ENCODE results near the gene MKRN1. TPM values are rescaled to one million over a fixed set of nuclear protein-coding genes. Genes with fewer than 3 reads are reported as not detected.
"Not testable (repeated sequence)": the region's sequence is repeated elsewhere in the genome, so short reads cannot be mapped to it uniquely, and the experiment has no call there.

Gene MKRN1
- total RNA-seq, 1 experiment from 2014 or later: 87.9 TPM

DNA sequence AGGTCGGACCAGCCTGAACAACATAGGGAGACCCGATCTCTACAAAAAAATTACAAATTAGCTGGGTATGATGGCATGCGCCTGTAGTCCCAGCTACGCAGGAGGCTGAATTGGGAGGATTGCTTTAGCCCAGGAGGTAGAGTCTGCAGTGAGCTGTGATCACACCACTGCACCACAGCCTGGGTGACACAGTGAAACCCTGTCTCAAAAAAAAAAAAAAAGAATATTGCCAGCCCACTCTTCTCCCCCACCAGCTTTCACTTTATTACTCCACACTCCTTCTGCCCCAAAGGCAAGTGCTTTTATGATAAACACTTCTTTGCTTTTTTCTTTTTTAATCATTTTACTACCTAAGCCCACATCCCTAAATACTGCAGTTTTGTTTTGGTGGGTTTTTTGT, 60.7 kb downstream of the MKRN1 start:
- H3K27me3 ChIP-seq (ENCODE audit: control insufficient read depth, insufficient read depth, low read length): no peaks in the 10 kb centered on the region
- H3K9me3 ChIP-seq (ENCODE audit: control insufficient read depth, insufficient read depth, low read depth, low read length): no peaks in the 10 kb centered on the region
- BruUV-seq (replicated peaks): no TSS peak
- intact Hi-C loops (cut with micrococcal nuclease; ENCODE audit: unreplicated experiment): no loop called here
- H3K36me3 ChIP-seq (ENCODE audit: control insufficient read depth, insufficient read depth, low read length): no peaks in the 10 kb centered on the region
- ATAC-seq: no peak
- no peak for DNase-seq (ENCODE audit: low read depth, low spot score)
- H3K27ac ChIP-seq (ENCODE audit: low read length): no peak overlapping the region
- no peak overlapping the region for H3K4me3 ChIP-seq (ENCODE audit: low read depth in 2 of 2, low read length in 2 of 2)
- POLR2A ChIA-PET: no interaction called here
- no peaks in the 10 kb centered on the region for H3K4me1 ChIP-seq (ENCODE audit: control insufficient read depth, insufficient read depth, low read length)
- CTCF ChIA-PET: no interaction called here
- TF ChIP-seq TCF7L2 (IDR thresholded peaks at IDR 0.05; ENCODE audit: low read depth, low read length) (no peak), SIN3A (IDR thresholded peaks at IDR 0.05; ENCODE audit: borderline replicate concordance, insufficient read depth, low read depth, low read length) (no peak)
- TF ChIP-seq, protein P1, sequence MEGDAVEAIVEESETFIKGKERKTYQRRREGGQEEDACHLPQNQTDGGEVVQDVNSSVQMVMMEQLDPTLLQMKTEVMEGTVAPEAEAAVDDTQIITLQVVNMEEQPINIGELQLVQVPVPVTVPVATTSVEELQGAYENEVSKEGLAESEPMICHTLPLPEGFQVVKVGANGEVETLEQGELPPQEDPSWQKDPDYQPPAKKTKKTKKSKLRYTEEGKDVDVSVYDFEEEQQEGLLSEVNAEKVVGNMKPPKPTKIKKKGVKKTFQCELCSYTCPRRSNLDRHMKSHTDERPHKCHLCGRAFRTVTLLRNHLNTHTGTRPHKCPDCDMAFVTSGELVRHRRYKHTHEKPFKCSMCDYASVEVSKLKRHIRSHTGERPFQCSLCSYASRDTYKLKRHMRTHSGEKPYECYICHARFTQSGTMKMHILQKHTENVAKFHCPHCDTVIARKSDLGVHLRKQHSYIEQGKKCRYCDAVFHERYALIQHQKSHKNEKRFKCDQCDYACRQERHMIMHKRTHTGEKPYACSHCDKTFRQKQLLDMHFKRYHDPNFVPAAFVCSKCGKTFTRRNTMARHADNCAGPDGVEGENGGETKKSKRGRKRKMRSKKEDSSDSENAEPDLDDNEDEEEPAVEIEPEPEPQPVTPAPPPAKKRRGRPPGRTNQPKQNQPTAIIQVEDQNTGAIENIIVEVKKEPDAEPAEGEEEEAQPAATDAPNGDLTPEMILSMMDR (IDR thresholded peaks at IDR 0.05): no peak
- TF ChIP-seq, protein P2, sequence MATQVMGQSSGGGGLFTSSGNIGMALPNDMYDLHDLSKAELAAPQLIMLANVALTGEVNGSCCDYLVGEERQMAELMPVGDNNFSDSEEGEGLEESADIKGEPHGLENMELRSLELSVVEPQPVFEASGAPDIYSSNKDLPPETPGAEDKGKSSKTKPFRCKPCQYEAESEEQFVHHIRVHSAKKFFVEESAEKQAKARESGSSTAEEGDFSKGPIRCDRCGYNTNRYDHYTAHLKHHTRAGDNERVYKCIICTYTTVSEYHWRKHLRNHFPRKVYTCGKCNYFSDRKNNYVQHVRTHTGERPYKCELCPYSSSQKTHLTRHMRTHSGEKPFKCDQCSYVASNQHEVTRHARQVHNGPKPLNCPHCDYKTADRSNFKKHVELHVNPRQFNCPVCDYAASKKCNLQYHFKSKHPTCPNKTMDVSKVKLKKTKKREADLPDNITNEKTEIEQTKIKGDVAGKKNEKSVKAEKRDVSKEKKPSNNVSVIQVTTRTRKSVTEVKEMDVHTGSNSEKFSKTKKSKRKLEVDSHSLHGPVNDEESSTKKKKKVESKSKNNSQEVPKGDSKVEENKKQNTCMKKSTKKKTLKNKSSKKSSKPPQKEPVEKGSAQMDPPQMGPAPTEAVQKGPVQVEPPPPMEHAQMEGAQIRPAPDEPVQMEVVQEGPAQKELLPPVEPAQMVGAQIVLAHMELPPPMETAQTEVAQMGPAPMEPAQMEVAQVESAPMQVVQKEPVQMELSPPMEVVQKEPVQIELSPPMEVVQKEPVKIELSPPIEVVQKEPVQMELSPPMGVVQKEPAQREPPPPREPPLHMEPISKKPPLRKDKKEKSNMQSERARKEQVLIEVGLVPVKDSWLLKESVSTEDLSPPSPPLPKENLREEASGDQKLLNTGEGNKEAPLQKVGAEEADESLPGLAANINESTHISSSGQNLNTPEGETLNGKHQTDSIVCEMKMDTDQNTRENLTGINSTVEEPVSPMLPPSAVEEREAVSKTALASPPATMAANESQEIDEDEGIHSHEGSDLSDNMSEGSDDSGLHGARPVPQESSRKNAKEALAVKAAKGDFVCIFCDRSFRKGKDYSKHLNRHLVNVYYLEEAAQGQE (IDR thresholded peaks at IDR 0.05; ENCODE audit: insufficient read depth in 1 of 2, low read depth in 2 of 2, low read length in 1 of 2): no peak
- in situ Hi-C loops (cut with HindIII; ENCODE audit: low pct_unique_long_range_greater_than_20kb, low sequenced_read_pairs): no loop called here

DNA sequence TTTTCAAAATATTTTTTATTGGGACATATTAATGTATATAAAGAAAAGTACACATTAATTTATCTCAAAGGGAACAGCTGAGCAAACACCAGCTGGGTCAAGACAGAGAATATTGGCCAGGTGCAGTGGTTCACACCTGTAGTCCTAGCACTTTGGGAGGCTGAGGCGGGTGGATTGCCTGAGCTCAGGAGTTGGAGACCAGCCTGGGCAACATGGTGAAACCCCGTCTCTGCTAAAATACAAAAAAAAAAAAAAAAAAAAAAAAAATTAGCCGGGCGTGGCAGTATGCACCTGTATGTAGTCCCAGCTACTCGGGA, 61.2 kb downstream of the MKRN1 start:
- not testable (repeated sequence) for BruUV-seq (replicated peaks)

GRCh38 chr7:140417456-140418155, 61.7 kb downstream of the MKRN1 start:
- H3K4me1 ChIP-seq (ENCODE audit: control insufficient read depth, insufficient read depth, low read length): no peaks in the 10 kb centered on the region
- in situ Hi-C loops (cut with HindIII; ENCODE audit: low pct_unique_long_range_greater_than_20kb, low sequenced_read_pairs) (no loop called here), intact Hi-C loops (cut with micrococcal nuclease; ENCODE audit: unreplicated experiment) (no loop called here)
- POLR2A ChIA-PET: no interaction called here
- H3K27ac ChIP-seq (ENCODE audit: low read length): no peak overlapping the region
- no peak for ATAC-seq
- no peak for TF ChIP-seq SIN3A (IDR thresholded peaks at IDR 0.05; ENCODE audit: borderline replicate concordance, insufficient read depth, low read depth, low read length)
- TF ChIP-seq POLR2AphosphoS5 (IDR thresholded peaks at IDR 0.05; ENCODE audit: low read depth, low read length): no peak
- TF ChIP-seq, protein P2 (IDR thresholded peaks at IDR 0.05; ENCODE audit: insufficient read depth in 1 of 2, low read depth in 2 of 2, low read length in 1 of 2): no peak
- TF ChIP-seq, protein P1 (IDR thresholded peaks at IDR 0.05): no peak
- TF ChIP-seq TCF7L2 (IDR thresholded peaks at IDR 0.05; ENCODE audit: low read depth, low read length): no peak
- H3K36me3 ChIP-seq (ENCODE audit: control insufficient read depth, insufficient read depth, low read length): no peaks in the 10 kb centered on the region
- DNase-seq (ENCODE audit: low read depth, low spot score): no peak
- H3K9me3 ChIP-seq (ENCODE audit: control insufficient read depth, insufficient read depth, low read depth, low read length): no peaks in the 10 kb centered on the region
- no peak overlapping the region for H3K4me3 ChIP-seq (ENCODE audit: low read depth in 2 of 2, low read length in 2 of 2)
- no TSS peak for BruUV-seq (replicated peaks)
- CTCF ChIA-PET: interaction anchor here (0.6 kb wide), 2 partner anchors 12 to 92 kb away, joined by 4 to 6 read pairs; no protein-coding TSS in a partner anchor
- no peaks in the 10 kb centered on the region for H3K27me3 ChIP-seq (ENCODE audit: control insufficient read depth, insufficient read depth, low read length)

More for the DNA sequence above, 61.2 kb downstream of the MKRN1 start:
- POLR2A ChIA-PET; intact Hi-C loops (cut with micrococcal nuclease; ENCODE audit: unreplicated experiment); H3K27me3 ChIP-seq (ENCODE audit: control insufficient read depth, insufficient read depth, low read length); ATAC-seq; H3K4me3 ChIP-seq (ENCODE audit: low read depth in 2 of 2, low read length in 2 of 2); in situ Hi-C loops (cut with HindIII; ENCODE audit: low pct_unique_long_range_greater_than_20kb, low sequenced_read_pairs); H3K4me1 ChIP-seq (ENCODE audit: control insufficient read depth, insufficient read depth, low read length); H3K36me3 ChIP-seq (ENCODE audit: control insufficient read depth, insufficient read depth, low read length); H3K27ac ChIP-seq (ENCODE audit: low read length); DNase-seq (ENCODE audit: low read depth, low spot score); H3K9me3 ChIP-seq (ENCODE audit: control insufficient read depth, insufficient read depth, low read depth, low read length): not testable (repeated sequence)
- CTCF ChIA-PET: interaction anchor here (0.6 kb wide), 2 partner anchors 12 to 92 kb away, joined by 4 to 6 read pairs; no protein-coding TSS in a partner anchor
